HUDEP-2 (cell line): Measurements from ENCODE around the gene ZNF335.

Experiments
- DNase-seq, 76 experiments: peaks; one replicate each; lab custom pipeline; 2025; ENCODE audit not compliant: unreplicated experiment in 76 of 76; lab: John Stamatoyannopoulos, UW

ZNF335 gene

DNA sequence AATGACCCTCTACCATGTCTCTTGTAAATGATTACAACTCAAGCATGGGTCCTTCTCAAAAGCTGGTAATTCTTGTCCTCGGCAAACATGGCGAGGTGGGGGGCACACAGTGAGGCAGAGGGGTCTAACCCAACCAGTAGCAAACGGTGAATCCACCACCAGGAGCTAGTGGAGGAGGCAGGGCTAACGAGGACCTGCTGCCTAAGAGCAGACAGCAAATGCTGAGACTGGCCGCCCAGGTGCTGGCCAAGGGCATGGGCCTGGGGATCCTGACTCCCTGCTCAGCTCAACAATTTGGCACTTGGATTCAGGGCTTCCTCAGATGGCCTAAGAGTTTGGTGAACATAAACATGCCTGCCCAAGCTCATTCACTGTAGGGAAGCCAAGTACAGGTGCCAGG is 19.1 kb downstream of the ZNF335 start:
- no peak for DNase-seq

GRCh38 chr20:45951925-45952834 is 19.8 kb downstream of the ZNF335 start:
- DNase-seq, result no peak

DNA sequence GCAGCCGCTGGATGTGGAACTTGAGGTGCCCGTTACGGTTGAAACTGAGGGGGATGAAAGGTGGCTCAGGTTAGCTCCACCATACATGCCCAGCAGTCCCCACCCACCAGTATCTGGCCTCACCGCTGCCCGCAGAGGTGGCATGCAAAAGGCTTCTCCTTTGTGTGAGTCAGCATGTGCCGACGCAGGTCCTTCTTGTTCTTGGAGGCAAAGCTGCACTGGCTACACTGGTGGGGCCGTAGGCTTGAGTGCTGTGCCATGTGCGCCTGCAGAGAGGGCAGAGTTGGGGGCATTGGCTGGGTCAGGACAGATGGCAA is 21.7 kb downstream of the ZNF335 start:
- DNase-seq, result no peak

DNA sequence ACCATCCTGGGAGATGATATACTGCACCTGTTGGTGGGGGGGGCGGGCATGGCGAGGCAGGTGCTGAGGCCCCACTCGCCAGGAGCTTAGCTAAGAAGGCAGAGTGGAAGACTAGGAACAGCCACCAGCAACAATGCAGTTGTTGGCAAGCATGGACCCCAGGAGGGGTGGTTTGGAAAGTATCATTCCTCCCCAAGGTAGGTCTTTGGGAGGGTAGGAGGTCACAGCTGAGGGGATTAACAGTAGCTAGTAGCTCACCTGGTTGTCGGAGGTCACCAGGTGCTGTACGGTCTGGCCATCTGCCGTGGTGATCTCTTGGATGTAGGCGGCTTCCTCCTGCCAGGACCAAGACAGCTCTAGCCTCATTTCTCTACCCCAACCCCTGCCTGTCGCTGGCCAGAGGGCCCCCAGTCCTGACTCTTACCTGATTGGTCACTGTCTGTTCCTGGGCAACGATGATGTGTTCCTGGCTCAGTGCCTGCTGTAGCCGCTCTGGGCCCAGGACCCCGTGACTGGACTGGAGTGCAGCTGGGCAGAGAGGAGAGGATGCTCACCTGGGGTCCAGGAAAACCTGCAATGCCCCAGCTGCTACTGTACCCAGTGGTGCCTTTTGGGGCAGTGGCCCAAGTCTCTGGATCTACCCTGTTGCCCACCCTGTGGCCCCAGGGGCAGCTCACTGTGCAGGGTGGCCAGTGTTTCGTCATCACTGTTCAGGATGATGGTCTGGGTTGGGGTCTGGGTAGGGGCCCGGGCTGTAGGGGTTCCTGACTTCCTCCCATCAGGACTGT is 22.3 kb downstream of the ZNF335 start:
- no peak for DNase-seq

DNA sequence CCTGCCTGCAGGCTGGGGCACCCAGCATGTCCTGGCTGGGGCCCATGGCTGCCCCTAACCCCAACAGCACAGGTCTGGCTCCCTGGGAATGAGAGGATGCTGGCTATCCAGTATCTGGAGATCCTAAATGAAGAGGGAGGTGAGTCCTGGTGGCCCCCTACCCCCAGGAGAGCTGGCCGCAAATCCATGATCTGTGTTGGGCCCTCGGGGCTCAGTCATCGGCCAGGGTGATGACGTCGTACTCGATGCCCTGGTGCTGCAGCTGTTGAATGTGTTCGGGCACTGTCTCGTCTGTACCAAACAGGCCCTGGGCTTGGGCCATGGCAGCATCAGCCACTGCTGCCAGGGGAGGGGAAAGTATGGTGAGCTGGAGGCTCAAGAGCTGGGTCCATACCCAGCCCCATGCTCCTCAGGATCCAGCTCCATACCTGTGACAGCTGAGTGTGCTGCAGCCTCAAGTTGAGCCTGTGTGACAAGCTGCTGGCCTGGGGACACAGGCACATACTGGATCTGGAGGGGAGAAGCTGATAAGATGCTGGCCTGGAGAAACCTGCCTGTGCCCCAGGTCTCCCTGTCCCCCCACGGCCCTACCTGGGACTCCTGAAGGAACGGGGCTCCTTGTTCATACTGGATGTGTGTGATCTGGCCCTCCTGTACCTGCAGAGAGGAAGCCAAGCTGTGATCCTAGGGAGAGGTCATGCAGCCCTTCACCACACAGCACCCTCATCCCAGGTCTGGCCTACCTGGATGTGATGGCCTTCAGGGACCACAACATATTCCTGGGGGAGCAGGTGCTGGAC is 23.1 kb downstream of the ZNF335 start:
- peak in 1 of 76 experiments; percentile 6 for DNase-seq

DNA sequence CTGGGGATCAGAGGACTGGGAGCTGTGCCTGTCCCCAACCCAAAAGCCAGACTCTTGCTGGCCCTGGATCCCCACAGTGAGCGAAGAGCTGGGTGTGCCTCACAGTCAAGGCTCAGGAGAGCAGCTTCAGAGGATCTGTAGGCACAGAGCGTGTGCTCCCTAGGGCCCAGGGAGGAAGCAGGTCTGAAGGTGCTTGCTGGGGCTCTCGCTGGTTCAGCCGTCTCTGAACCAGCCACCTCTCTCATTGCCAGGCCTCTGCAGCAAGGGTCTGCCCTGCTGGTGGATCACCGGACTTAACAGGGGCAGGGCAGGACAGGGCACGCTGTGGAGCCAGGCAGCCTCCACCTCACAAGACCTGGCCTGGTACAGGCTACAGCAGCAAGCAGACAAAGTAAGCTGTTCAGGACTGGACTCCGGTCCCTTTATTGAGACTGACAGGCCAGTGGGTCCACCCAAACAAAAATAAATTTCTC is 23.7 kb downstream of the ZNF335 start:
- DNase-seq, result no peak

DNA sequence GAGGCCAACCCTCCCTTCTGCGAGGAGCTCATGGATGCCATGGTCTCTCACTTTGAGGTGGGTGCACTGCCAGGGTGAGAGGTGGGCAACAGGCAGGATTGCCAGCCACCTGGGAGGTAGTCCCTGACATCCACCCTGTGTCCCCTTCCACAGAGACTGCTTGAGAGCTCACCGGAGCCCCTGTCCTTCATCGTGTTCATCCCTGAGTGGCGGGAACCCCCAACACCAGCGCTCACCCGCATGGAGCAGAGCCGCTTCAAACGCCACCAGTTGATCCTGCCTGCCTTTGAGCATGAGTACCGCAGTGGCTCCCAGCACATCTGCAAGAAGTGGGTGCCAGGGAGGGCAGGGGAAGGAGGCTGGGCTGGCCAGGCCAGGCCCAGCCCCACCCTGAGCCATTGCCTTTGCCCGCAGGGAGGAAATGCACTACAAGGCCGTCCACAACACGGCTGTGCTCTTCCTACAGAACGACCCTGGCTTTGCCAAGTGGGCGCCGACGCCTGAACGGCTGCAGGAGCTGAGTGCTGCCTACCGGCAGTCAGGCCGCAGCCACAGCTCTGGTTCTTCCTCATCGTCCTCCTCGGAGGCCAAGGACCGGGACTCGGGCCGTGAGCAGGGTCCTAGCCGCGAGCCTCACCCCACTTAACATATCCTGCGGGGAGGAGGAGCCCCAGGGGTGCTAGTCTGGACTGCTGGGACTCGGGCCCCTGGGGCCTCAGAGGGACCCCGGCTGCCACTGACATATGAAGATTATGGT is 24.7 kb downstream of the ZNF335 start:
- no peak for DNase-seq

DNA sequence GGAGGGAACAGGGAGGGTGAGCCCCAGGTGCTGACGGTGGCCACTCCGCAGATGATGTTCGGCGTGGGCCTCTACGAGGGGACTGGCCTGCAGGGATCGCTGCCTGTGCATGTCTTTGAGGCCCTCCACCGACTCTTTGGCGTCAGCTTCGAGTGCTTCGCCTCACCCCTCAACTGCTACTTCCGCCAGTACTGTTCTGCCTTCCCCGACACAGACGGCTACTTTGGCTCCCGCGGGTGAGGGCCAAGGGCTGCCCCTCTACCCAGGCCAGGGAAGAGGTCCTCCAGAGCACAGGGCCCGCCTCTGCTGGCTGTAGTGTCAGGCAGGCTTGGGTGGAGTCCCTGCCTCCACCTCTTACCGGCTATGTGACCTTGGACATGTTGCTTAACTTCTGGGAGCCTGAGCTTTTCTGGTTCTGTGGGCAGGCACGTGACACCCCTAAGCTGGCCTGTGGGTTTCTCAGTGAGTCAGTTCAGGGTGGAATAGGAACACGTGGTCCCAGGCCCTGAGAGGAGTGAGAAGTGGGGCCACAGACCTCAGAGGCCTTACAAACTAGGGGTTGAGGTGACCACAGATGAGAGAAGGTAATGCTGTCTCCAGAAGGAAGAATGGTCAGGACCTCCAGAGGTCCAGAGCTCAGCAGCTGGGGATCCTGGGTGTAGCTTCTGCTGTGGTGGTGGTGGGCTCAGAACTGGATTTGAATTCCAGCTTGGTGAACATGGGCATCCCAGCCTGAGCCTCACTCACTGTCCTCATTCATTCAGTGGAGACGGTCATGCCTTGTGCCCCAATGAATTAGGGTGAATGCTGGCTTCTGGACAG is 25.6 kb downstream of the ZNF335 start:
- peak in 73 of 76 experiments; percentile 13 to 88 (median 61) for DNase-seq

DNA sequence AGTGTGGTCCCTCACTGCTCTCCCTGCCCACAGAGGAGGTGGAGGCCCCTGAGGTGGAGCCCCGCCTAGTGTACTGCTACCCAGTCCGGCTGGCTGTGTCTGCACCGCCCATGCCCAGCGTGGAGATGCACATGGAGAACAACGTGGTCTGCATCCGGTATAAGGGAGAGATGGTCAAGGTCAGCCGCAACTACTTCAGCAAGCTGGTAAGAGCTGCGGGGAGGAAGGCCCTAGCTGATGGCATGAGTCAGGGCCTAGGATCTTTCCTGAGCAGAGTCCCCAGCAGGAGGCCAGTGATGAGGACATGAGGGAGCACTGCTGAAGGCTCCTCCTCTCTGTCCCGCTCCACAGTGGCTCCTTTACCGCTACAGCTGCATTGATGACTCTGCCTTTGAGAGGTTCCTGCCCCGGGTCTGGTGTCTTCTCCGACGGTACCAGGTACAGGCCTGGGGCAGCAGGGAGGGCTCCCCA is 26.3 kb downstream of the ZNF335 start:
- DNase-seq, result peak in 14 of 76 experiments; percentile 5 to 32 (median 26)

- no peak for DNase-seq
Observed at GRCh38 chr20:45944965-45945677, 26.9 kb downstream of the ZNF335 start.

DNA sequence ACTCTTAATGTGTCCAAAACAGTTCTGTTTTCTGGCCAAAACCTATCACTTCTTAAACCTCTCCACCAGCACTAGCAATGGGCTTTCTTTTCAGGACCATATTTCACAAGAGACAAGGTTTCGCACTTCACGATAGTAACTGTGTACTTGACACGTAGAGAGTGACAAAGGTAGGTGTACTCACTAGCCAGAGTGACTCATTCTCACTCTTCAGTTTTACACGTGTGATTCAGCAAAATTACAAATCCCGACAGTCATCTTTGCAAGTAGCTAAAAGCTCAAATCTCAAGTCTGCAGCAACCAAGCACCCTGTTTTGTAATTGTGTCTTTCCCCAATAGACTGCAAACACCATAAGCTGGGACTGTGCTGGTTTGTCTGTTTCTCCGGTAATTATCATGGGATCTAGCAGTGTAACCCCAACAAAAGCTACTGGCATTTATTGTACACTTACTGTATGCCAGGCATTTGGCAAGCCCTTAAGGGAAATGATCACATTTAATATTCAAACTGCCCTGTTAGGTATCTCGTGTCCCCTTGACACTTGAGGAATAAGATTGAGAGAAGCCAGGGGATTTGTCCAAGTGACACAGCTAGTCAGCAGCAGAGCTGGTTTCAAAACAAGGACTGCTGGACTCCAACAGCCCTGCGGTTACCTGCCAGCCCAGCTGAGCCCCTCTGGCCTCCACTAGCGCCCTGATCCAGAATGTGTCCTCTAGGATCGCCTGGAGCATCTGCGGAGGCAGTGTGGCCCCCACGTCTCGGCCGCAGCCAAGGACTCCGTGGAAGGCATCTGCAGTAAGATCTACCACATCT is 27.6 kb downstream of the ZNF335 start:
- peak in 2 of 76 experiments; percentile 25 to 26 for DNase-seq

DNA sequence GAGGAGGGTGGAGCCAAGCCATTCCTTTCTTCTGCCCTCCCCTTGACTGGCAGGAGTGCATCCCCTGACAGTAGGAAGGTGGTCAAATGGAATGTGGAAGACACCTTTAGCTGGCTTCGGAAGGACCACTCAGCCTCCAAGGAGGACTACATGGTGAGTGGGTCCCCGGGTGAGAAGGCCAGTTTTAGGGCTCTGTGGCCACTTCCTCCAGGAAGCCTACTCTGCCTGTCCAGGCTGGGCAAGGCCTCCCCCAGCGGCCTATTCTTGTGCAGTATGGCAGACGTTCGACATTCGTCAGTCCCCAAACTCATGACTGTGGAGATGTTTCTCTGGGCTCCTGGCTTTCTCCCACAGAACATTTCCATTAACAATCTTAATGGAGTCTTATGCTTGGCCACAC is 28.4 kb downstream of the ZNF335 start:
- DNase-seq, result no peak

- no peak for DNase-seq
Observed at GRCh38 chr20:45940469-45940868, 31.5 kb downstream of the ZNF335 start.

DNA sequence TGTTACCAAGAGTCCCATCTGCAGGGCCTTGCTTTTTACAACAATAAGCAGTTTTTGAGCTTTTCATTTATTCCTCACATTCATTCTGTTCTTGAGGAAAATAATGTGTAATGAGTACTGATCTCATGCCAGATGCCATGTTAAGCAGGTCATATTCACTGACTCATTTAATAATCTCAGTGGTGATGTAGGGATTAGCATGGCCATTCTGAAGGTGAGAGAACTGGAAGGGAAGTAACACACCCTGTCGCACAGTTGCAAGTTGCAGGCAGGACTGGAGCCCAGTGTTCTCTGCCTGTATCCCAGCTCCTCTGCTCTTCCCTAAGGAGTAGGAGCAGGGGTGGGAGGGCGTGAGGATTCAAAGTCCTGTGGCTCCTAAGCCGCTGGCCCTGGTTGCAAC is 31.9 kb downstream of the ZNF335 start:
- no peak for DNase-seq

GRCh38 chr20:45938727-45939438 is 33.1 kb downstream of the ZNF335 start:
- no peak for DNase-seq

GRCh38 chr20:45937765-45938164 is 34.2 kb downstream of the ZNF335 start:
- DNase-seq, result peak in 1 of 76 experiments; percentile 2

GRCh38 chr20:45935416-45936046 is 36.5 kb downstream of the ZNF335 start:
- DNase-seq, result no peak
